Activated T-cell treated with anti-CD3 and anti-CD28 coated beads for 1 hour (primary cell): Measurements from ENCODE around the gene PNCK.

Experiments
- DNase-seq: peaks from one replicate; pipeline ENCODE4 v3.0.0-alpha.2; 2020; ENCODE audit warnings: low read depth

PNCK gene

GRCh38 chrX:153627675-153628111, 45.9 kb downstream of the PNCK start:
- no peak for DNase-seq

GRCh38 chrX:153626863-153627674, 46.5 kb downstream of the PNCK start:
- no peak for DNase-seq

GRCh38 chrX:153626025-153626633, 47.5 kb downstream of the PNCK start:
- no peak for DNase-seq

DNA sequence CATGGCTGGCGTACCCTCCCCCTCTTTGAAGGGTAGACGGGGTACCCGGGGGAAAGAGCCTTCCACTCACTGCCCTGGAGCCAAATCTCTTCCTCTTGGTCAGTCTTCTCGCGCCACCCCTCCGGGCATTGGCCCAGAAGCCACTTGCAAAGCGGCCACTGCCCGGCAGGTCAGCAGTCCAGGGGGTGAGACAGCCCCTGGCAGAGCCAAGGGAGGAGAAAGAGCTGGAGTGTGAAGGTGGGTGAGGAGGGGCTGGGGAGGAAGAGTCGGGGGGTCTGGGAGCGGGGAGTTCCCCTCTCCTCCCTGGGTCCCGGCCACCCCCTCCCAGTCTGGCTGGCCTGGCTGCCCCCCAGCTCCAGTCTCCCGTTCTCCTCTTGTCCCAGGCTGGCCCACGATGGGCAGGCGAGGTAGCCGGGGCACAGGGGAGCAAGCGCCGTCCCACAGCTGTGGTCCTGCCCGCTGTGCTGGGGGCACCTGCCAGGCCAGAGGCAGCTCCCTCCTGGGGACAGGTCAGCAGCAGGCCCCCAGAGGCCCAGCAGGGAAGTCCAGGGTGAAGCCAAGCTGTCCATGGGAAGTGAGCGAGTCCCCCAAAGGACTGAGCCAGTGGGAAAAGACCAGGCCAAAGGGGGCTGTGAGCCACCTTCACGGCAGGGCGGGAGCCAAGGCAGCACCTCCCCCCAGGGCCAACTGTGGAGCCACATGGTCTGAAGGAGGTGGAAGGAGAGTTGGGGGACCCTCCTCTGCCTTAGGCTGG, 48.2 kb downstream of the PNCK start:
- DNase-seq, result no peak

DNA sequence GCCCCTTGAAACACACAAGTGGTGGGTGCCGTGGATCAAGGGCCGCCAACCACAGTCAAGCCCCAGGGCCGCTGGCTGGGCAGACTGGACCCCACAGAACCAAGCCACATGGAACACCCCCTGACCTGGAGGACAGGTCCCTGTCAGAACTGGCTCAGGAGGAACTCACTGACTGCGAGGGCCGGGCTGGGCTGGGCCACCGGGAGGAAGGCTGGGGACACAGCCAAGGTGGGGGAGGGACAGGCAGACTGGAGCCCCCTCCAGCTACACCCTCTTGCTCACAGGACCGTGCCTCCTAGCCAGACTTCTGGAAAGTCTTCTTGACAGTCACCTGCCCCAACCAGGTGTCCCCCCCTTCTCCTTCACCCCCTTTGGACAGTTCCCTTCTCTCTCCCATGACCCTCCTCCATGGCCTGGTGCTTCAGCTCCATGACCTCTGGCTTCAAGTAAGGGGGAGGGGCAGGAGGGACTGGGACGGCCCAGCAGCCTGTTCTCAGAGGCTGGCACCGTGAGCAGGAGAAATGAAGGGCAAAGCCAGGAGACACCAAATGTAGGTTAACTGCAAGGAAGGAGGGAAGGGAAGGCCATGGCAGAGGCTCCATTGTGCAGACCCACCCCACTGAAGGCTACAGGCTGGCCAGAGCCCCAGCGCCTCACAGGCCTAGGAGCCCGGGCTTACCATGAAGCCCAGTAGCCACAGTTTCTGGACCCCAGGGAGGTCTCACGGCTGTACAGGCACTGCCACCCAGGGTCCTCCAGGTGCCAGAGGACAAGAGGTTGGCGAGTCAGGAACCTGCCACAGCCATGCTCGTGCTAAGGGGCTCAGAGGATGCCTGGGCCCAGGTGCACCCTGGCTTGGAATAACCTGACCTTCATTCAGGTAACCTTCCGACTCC, 49.2 kb downstream of the PNCK start:
- no peak for DNase-seq

DNA sequence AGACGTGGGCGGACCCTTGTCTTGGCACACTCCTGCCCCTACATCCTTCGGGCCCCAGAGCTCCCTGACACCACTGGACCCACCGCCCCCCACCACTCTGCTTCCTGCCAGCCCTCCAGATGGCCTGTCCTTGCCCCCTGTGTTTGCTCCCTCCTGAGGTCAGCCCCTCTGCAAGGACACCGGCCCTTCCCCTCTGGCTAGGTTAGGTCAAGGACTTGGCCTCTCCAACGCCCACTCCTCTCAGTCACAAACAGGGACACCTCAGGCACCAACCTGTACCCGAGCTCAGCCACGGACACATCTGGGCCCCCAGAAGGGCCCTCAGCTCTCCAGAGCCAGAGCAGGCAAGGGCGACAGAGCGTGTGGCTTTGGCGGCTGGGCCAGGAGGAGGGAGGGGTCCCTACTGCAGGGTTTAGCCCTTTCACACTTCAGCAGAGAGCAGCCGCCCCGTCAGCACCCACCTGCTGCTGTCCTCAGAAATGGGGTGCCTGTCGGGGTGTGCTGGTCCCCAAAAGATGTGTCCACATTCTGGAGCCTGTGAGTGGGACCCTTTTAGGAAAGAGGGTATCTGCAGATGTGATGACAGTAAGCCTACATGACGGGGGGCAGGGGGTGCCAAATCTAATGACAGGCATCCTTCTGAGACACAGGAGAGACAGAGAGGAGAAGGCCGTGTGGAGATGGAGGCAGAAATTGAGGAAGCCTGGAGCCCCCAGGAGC, 50.1 kb downstream of the PNCK start:
- no peak for DNase-seq

DNA sequence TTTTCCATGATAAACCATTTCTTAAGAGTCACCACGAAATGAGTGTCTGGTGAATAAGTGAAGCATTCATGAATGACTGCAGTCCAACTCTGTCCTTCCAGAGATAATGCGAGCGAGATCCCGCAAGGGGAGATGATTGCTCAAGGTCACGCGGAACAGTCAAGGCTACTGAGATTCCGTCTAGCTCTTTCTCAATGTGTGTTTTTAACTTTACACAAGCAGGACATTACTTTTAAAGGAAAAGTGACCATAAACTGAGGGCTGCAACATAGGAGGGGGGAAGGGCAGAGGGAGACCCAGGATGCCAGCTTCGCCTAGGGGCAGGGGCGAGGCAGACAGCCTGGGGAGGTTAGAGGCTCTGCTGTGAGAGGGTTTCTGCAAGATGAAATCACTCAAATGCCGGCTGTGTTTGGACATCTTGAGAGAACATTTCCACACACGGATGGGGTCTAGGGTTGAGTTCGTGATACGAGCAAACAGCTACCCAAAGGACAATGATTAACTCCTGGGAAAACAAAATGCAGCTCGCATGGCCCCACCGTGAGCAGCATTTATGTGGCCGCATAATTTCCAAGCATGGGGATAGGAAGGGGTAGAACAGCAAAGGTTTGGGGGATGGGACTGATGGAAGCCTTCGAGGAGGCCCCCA, 50.8 kb downstream of the PNCK start:
- no peak for DNase-seq

DNA sequence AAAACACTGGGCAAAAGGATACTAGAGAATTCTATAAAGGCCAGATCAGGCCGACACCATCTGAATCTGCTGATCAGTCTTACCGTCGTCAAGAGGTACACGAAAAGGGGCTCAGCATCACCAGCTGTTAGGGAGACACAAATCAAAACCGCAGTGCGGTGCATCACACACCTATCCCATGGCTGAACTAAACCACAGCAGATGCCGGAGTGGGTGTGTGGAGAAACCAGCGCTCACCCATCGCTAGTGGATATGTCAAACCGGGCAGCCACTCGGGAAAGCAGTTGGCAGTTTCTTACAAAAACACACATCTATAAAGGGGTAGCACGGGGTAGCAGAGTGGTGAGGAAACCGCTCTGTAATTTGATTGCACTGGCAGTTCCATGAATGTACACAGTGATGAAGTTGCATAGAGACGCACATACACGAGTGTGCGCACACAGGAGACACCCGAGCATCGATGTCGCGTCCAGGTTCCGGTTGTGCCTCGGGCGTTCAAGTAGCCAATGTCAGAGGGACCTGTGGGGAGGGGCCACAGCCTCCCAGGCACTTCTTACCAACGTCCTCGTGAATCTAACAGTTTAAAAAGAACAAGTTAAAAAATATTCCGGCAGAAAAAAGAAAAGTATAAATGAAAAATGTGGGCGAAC, 51.5 kb downstream of the PNCK start:
- no peak for DNase-seq

- DNase-seq, result no peak
Measured at GRCh38 chrX:153620576-153620975, 53.0 kb downstream of the PNCK start.
